H1 (cell line): ENCODE results near the gene KCNMA1. TPM values are rescaled to one million over a fixed set of nuclear protein-coding genes. Genes with fewer than 3 reads are reported as not detected.

Experiments
- CTCF ChIA-PET: fragments of 300-600 bp; sonication (Branson Sonifier 250); formaldehyde crosslinking; loops from one replicate; lab custom pipeline; 2021; ENCODE audit not compliant: partially characterized antibody; lab: Charles Lee
- POLR2A ChIA-PET: fragments of 300-600 bp; sonication (Branson Sonifier 250); formaldehyde crosslinking; loops from one replicate; lab custom pipeline; 2021; ENCODE audit warnings: inconsistent platforms; ENCODE audit not compliant: partially characterized antibody; lab: Charles Lee
- DNase-seq, 2 experiments: peaks; one replicate each; pipeline versions ENCODE4 v3.0.0 to v3.0.0-alpha.2; 2010 to 2022; ENCODE audit warnings: low spot score in 2 of 2, low read depth in 1 of 2, mixed read lengths in 1 of 2
- FAIRE-seq: peaks from 2 replicates; lab custom pipeline; 2011; peaks lifted over from hg19 to GRCh38; lab: Jason Lieb, UNC
- H2AFZ ChIP-seq: 2 replicates; pipeline ENCODE4 v1.8.1; 2012; ENCODE audit warnings: low read length, inconsistent platforms
- H2AK5ac ChIP-seq: 2 replicates; pipeline ENCODE4 v1.6.1; 2013; ENCODE audit warnings: low read depth, low read length
- H2BK120ac ChIP-seq: replicated peaks from 2 replicates; pipeline ENCODE3; 2013; ENCODE audit warnings: low read depth, low read length, inconsistent platforms
- H2BK12ac ChIP-seq: 2 replicates; pipeline ENCODE4 v1.6.1; 2013; ENCODE audit warnings: low read depth, low read length
- H2BK15ac ChIP-seq: 2 replicates; pipeline ENCODE4 v1.6.1; 2013; ENCODE audit warnings: low read length
- H2BK20ac ChIP-seq: 2 replicates; pipeline ENCODE4 v1.6.1; 2013; ENCODE audit warnings: low read length
- H2BK5ac ChIP-seq: 2 replicates; pipeline ENCODE4 v1.6.1; 2013; ENCODE audit warnings: low read depth, low read length
- H3K14ac ChIP-seq: 2 replicates; pipeline ENCODE4 v1.6.1; 2013; ENCODE audit warnings: inconsistent platforms; ENCODE audit not compliant: insufficient read length
- H3K18ac ChIP-seq: 2 replicates; pipeline ENCODE4 v1.6.1; 2013; ENCODE audit warnings: low read length; ENCODE audit errors: extremely low read depth
- H3K23ac ChIP-seq: 2 replicates; pipeline ENCODE4 v1.6.1; 2013; ENCODE audit warnings: inconsistent platforms; ENCODE audit not compliant: insufficient read length
- H3K23me2 ChIP-seq: 2 replicates; pipeline ENCODE4 v1.6.1; 2013; ENCODE audit warnings: low read depth, low read length
- H3K27ac ChIP-seq: 2 replicates; pipeline ENCODE4 v1.6.1; 2011; ENCODE audit warnings: low read depth, low read length, inconsistent platforms
- H3K27me3 ChIP-seq, 4 experiments: replicated peaks in 1 of 4; 1 replicate in 1 of 4; 2 replicates in 3 of 4; pipeline versions ENCODE4 v1.6.1 to v1.8.1; 2011 to 2013; ENCODE audit warnings: low read length in 3 of 4, mild to moderate bottlenecking in 3 of 4, inconsistent platforms in 2 of 4, mixed read lengths in 2 of 4, moderate library complexity in 1 of 4; ENCODE audit not compliant: control insufficient read depth in 3 of 4, insufficient read depth in 3 of 4; ENCODE audit errors: extremely low read depth in 1 of 4
- H3K36me3 ChIP-seq, 4 experiments: 2 replicates each; pipeline versions ENCODE4 v1.6.1 to v1.8.1; 2011 to 2013; ENCODE audit warnings: mild to moderate bottlenecking in 4 of 4, low read length in 3 of 4, moderate library complexity in 2 of 4, control low read depth in 1 of 4, inconsistent platforms in 1 of 4; ENCODE audit not compliant: insufficient read depth in 4 of 4, control insufficient read depth in 2 of 4
- H3K4ac ChIP-seq: replicated peaks from 2 replicates; pipeline ENCODE3; 2013; ENCODE audit warnings: low read length, low read depth, mixed read lengths, inconsistent platforms; ENCODE audit not compliant: insufficient read length
- H3K4me1 ChIP-seq, 4 experiments: replicated peaks in 1 of 4; 1 replicate in 1 of 4; 2 replicates in 3 of 4; pipeline versions ENCODE4 v1.6.1 to v1.8.1; 2011 to 2013; ENCODE audit warnings: low read length in 3 of 4, inconsistent platforms in 2 of 4, mixed read lengths in 1 of 4; ENCODE audit not compliant: insufficient read depth in 4 of 4, control insufficient read depth in 3 of 4
- H3K4me2 ChIP-seq, 2 experiments: 2 replicates each; pipeline versions ENCODE4 v1.6.1 to v1.8.1; 2011 to 2013; ENCODE audit warnings: low read depth in 2 of 2, low read length in 2 of 2, control low read depth in 1 of 2, inconsistent platforms in 1 of 2, mild to moderate bottlenecking in 1 of 2; ENCODE audit not compliant: insufficient read depth in 1 of 2
- H3K4me3 ChIP-seq, 4 experiments: fragments of 200-600, 300-600 bp in 1 of 4; sonication (generic), shearing (Covaris generic), sonication (Bioruptor Twin) in 1 of 4; 2 replicates each; pipeline versions ENCODE4 v1.5.1 to v1.8.1; 2011 to 2016; ENCODE audit warnings: low read length in 4 of 4, low read depth in 3 of 4, control low read depth in 2 of 4, inconsistent platforms in 2 of 4, mild to moderate bottlenecking in 2 of 4, mixed read lengths in 1 of 4, moderate library complexity in 1 of 4; ENCODE audit not compliant: insufficient read depth in 2 of 4; ENCODE audit errors: extremely low read depth in 1 of 4
- H3K56ac ChIP-seq: replicated peaks from 2 replicates; pipeline ENCODE3; 2013; ENCODE audit warnings: low read depth, mild to moderate bottlenecking, mixed read lengths, low read length, inconsistent platforms; ENCODE audit not compliant: insufficient read length
- H3K79me1 ChIP-seq: 2 replicates; pipeline ENCODE4 v1.6.1; 2013; ENCODE audit warnings: low read depth, low read length, control low read depth
- H3K79me2 ChIP-seq, 2 experiments: 2 replicates each; pipeline versions ENCODE4 v1.6.1 to v1.8.1; 2012 to 2013; ENCODE audit warnings: low read length in 2 of 2, mild to moderate bottlenecking in 2 of 2, inconsistent platforms in 1 of 2; ENCODE audit not compliant: insufficient read depth in 2 of 2, control insufficient read depth in 1 of 2
- H3K9ac ChIP-seq, 4 experiments: replicated peaks in 1 of 4; 1 replicate in 1 of 4; 2 replicates in 3 of 4; pipeline versions ENCODE4 v1.6.1 to v1.8.1; 2011 to 2013; ENCODE audit warnings: low read depth in 3 of 4, low read length in 3 of 4, control low read depth in 2 of 4, mild to moderate bottlenecking in 2 of 4, moderate library complexity in 2 of 4, inconsistent platforms in 1 of 4; ENCODE audit errors: extremely low read depth in 1 of 4
- H3K9me3 ChIP-seq, 2 experiments: 2 replicates each; pipeline versions ENCODE4 v1.6.1 to v1.8.1; 2012 to 2013; ENCODE audit warnings: mild to moderate bottlenecking in 2 of 2, moderate library complexity in 2 of 2, control low read depth in 1 of 2, inconsistent platforms in 1 of 2, low read depth in 1 of 2, low read length in 1 of 2, mixed read lengths in 1 of 2; ENCODE audit not compliant: insufficient read depth in 2 of 2
- H4K20me1 ChIP-seq, 2 experiments: replicated peaks in 1 of 2; 2 replicates each; pipeline versions ENCODE3 to v1.8.1; 2011 to 2013; ENCODE audit warnings: inconsistent platforms in 2 of 2, low read length in 2 of 2, mild to moderate bottlenecking in 1 of 2; ENCODE audit not compliant: insufficient read depth in 2 of 2, control insufficient read depth in 1 of 2
- H4K5ac ChIP-seq: 2 replicates; pipeline ENCODE4 v1.6.1; 2013; ENCODE audit warnings: low read length, low read depth, mixed read lengths, inconsistent platforms; ENCODE audit not compliant: insufficient read length
- H4K8ac ChIP-seq: 2 replicates; pipeline ENCODE4 v1.8.0; 2013; ENCODE audit warnings: mild to moderate bottlenecking, moderate library complexity, low read length, inconsistent platforms; ENCODE audit not compliant: insufficient read depth; ENCODE audit errors: extremely low read depth
- H4K91ac ChIP-seq: replicated peaks from 2 replicates; pipeline ENCODE3; 2013; ENCODE audit warnings: low read length, mixed read lengths, inconsistent platforms; ENCODE audit not compliant: insufficient read length
- ASH2L ChIP-seq: fragments of 200-600, 300-600 bp; sonication (generic); IDR thresholded peaks from one replicate; pipeline ENCODE4 v1.7.1; 2017; ENCODE audit warnings: low read length
- BCL11A ChIP-seq, 2 experiments: IDR thresholded peaks; one replicate each; pipeline ENCODE4 v1.6.1; 2011; ENCODE audit warnings: low read depth in 2 of 2, low read length in 2 of 2, mild to moderate bottlenecking in 2 of 2
- CEBPB ChIP-seq: IDR thresholded peaks from 2 replicates; pipeline ENCODE4 v1.6.1; 2012; ENCODE audit warnings: low read depth, low read length
- CHD2 ChIP-seq: IDR thresholded peaks from 2 replicates; pipeline ENCODE4 v1.6.1; 2012; ENCODE audit warnings: low read length, improper control_type of control experiment
- EZH2 ChIP-seq: fragments of 200-600 bp; sonication (generic); IDR thresholded peaks from 2 replicates; pipeline ENCODE4 v1.7.1; 2012; ENCODE audit warnings: low read depth, mild to moderate bottlenecking, moderate library complexity, low read length, inconsistent platforms; ENCODE audit not compliant: severe bottlenecking
- GABPA ChIP-seq: IDR thresholded peaks from 2 replicates; pipeline ENCODE4 v1.6.1; 2011; ENCODE audit warnings: mild to moderate bottlenecking, low read length, moderate library complexity, borderline replicate concordance; ENCODE audit not compliant: insufficient read depth
- HDAC2 ChIP-seq, 2 experiments: fragments of 300-600 bp in 1 of 2; sonication (generic) in 1 of 2; IDR thresholded peaks; 2 replicates each; pipeline ENCODE4 v1.6.1; 2011 to 2012; ENCODE audit warnings: low read depth in 2 of 2, low read length in 2 of 2, mild to moderate bottlenecking in 2 of 2, moderate library complexity in 2 of 2, borderline replicate concordance in 1 of 2, inconsistent platforms in 1 of 2
- JUND ChIP-seq: IDR thresholded peaks from 2 replicates; pipeline ENCODE4 v1.6.1; 2011; ENCODE audit warnings: mild to moderate bottlenecking, improper control_type of control experiment, low read length
- RFX5 ChIP-seq: IDR thresholded peaks from 2 replicates; pipeline ENCODE4 v1.6.1; 2011; ENCODE audit warnings: low read depth, low read length, improper control_type of control experiment, borderline replicate concordance
- SAP30 ChIP-seq: fragments of 300-600 bp; sonication (generic); IDR thresholded peaks from 2 replicates; pipeline ENCODE4 v1.7.1; 2012; ENCODE audit warnings: low read length, moderate library complexity, mild to moderate bottlenecking, inconsistent platforms; ENCODE audit not compliant: insufficient read depth, insufficient replicate concordance
- YY1 ChIP-seq: IDR thresholded peaks from 2 replicates; pipeline ENCODE4 v1.6.1; 2011; ENCODE audit warnings: low read depth, mild to moderate bottlenecking, low read length
- WGBS, 2 experiments: shearing (Covaris generic) in 1 of 2; methylation state at CpG; one replicate each; pipeline versions ENCODE4 v1.1.6 to v1.1.7; 2013 to 2015; ENCODE audit warnings: low lambda C conversion rate in 2 of 2, mixed read lengths in 2 of 2, inconsistent platforms in 1 of 2, low coverage in 1 of 2, missing lambda C conversion rate in 1 of 2; ENCODE audit not compliant: insufficient replicate concordance in 2 of 2, insufficient coverage in 1 of 2, insufficient read length in 1 of 2; ENCODE audit errors: extremely low coverage in 1 of 2, missing lambda C conversion rate in 1 of 2; 5-methylcytosine and 5-hydroxymethylcytosine counted together
- polyA plus RNA-seq, 7 experiments: library from polyadenylated mRNA; depleted of rRNA in 3 of 7; stranded (reverse) in 5 of 7; unstranded in 2 of 7; fragments of >200 nt in 5 of 7; fragments of 200-250 nt in 2 of 7; gene quantifications; 1 replicate in 5 of 7; 2 replicates in 1 of 7; 4 replicates in 1 of 7; pipeline versions ENCODE4 v1.2.1 to v1.2.3, GENCODE V29; 2011 to 2013; ENCODE audit warnings: missing spikeins in 2 of 7, mixed read lengths in 2 of 7
- total RNA-seq: library from RNA; stranded (reverse); fragmentation: NEBNext Ultra II Directional; extraction: Animal tissue kit (Norgen Biotek cat#: 25700); gene quantifications from 2 replicates; pipeline ENCODE4 v1.2.1, GENCODE V29; 2021

The KCNMA1 gene
- total and polyA plus RNA-seq, 2 of the 8 experiments (the other 6 are each of a cell fraction or from before 2014, with no cell fraction given), result 10.2 to 11.1 TPM

DNA sequence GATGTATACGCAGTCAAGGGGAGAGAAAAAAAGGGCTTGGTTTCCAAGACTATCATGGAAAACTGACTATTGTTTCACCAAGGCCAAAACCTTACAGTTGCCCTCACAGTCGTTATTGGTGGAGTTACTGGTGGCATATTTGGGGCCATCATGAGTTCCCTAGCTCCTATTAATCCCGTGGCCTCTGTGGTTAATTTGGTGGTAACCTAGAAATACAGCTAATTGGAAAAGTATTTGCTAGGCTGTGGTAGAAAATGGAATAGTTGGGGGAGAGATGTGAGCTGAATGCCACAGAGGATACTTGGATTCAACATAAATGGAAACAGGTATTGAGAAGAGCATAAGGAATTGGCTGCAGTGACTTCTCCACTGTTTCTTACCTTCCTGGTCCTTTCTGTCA is 450.7 kb downstream of the KCNMA1 start:
- 92% methylated on average over 3 of the region's 3 CpGs; no CpG with 5 or more reads in 1 of the 2 experiments for WGBS, 2 experiments
- Histone ChIP-seq H3K9ac (no peak overlapping the region), H2BK20ac (no peak overlapping the region), H2BK5ac (no peak overlapping the region), H3K14ac (no peak overlapping the region), H3K56ac (no peak overlapping the region), H2AK5ac (no peak overlapping the region), H3K4me1 (peaks cover 0 to 6% (median 3%) of the 10 kb centered on the region in 4 experiments; a peak in 4 of 7 replicates), H2BK15ac (no peak overlapping the region), H4K5ac (no peak overlapping the region), H4K8ac (no peak overlapping the region), H4K20me1 (no peaks in the 10 kb centered on the region), H4K91ac (no peak overlapping the region), H3K4me3 (no peak overlapping the region), H3K36me3 (no peaks in the 10 kb centered on the region), H3K27ac (no peak overlapping the region), H3K18ac (no peak overlapping the region), H3K79me2 (no peaks in the 10 kb centered on the region), H3K4me2 (no peak overlapping the region), H3K79me1 (no peaks in the 10 kb centered on the region), H3K9me3 (no peaks in the 10 kb centered on the region), H2BK12ac (no peak overlapping the region), H3K23me2 (no peaks in the 10 kb centered on the region; the same call in 1 of the 2 replicates), H2AFZ (no peak overlapping the region), H3K23ac (no peak overlapping the region), H2BK120ac (no peak overlapping the region), H3K4ac (no peak overlapping the region), H3K27me3 (no peaks in the 10 kb centered on the region)
- ChIA-PET POLR2A (no interaction called here), CTCF (interaction anchor here (0.6 to 1.7 kb wide), 6 partner anchors 8 to 316 kb away, joined by 3 to 8 read pairs (median 3); no protein-coding TSS in a partner anchor)
- TF ChIP-seq ASH2L (no peak), GABPA (no peak), CEBPB (no peak), YY1 (no peak), BCL11A (IDR thresholded peaks at IDR 0.05; ENCODE audit: low read depth in 2 of 2, low read length in 2 of 2) (no peak), EZH2 (no peak), CHD2 (no peak), HDAC2 (IDR thresholded peaks at IDR 0.05; ENCODE audit: borderline replicate concordance in 1 of 2, low read depth in 2 of 2, low read length in 2 of 2) (no peak), JUND (no peak), SAP30 (no peak), RFX5 (no peak)
- DNase-seq, result no peak
- FAIRE-seq, result no peak
